ENCODE data around the gene UBXN1.

UBXN1 gene

DNA sequence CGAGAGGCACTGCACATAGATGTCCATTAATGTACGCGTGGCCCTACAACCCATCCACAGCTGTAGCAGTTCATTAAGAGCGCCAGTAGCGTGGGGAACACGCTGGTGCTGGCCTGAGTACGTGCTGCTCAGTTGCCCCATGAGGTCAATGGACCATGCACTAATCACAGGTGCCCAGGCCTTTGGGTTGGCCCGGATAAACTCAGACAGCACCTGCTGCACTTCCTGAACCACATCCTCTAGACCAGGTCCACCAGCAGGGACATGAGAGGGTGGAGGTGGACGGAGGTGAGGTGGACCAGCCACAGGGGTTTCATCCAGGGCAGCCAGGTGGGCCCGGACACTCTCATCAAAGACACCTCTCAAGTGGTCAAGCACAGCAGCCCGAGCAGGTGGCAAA is 29.4 kb downstream of the UBXN1 start:
- no peaks in the 10 kb centered on the region for H3K9me3 Mint-ChIP-seq
- no peak overlapping the region for H3K4me3 Mint-ChIP-seq
- peaks cover 12% of the 10 kb centered on the region for H3K36me3 Mint-ChIP-seq (ENCODE audit: low read depth)
- no peaks in the 10 kb centered on the region for H3K27me3 Mint-ChIP-seq
- H3K27ac Mint-ChIP-seq: peak overlapping the region; percentile 31
- H3K4me1 Mint-ChIP-seq (ENCODE audit: low read depth): peaks cover 48% of the 10 kb centered on the region

DNA sequence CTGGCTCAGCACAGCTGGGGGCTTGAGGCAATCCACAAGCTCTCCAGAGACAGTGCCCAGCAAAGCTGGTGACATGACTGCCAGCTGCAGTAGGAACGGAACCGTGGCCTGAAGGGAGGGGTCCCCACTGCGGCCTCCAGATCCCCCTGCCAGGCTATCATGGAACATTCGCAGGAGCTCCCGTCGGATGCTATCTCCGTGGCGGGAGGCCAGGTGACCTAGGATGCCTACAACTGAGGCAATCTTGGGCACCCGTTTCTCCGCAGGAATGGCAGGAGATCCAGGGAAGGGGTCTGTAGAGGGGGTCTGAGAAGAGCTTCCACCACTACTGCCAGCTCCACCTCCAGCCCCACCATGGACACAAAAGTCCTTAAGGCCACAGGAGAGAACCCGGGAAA is 29.9 kb downstream of the UBXN1 start:
- Mint-ChIP-seq H3K4me1 (ENCODE audit: low read depth) (peaks cover 48% of the 10 kb centered on the region), H3K27me3 (no peaks in the 10 kb centered on the region), H3K36me3 (ENCODE audit: low read depth) (peaks cover 17% of the 10 kb centered on the region), H3K9me3 (no peaks in the 10 kb centered on the region), H3K27ac (no peak overlapping the region), H3K4me3 (no peak overlapping the region)

DNA sequence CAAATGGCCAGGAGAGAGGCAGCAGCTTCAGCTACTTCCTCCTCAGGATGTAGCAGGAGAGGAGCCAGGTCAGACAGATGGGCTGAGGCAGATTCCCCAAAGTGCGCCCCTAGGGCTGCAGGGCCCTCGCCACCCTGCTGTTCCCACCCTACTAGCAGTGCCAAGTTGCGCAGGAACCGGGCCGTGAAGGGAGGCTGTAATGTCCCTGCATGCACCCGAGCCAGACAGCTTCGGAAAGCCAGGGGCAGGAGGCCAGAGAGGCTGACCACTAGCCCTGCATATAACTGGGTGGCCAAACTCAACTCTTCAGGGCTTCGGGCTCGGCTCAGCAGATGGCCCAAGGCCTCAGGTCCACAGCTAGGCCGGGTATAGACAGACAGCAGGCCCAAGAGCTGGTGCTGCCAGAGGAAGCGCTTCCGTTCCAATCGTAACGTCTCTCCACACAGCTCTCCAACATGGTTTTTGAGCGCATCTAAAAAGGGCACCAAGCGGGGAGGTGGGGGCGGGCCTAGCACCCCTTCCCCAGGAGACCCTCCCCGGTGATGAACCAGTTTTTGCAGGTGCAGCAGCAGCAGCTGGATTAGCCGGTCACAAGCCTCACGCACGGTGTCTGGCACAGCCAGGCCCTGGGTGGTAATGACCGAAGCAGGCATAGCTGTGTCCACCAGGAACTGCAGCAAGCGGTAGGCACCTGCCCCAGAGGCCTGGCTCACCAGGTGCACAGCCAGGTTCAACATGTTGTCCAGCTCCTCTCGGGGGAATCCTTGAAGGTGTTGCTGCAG is 30.5 kb downstream of the UBXN1 start:
- no peak overlapping the region for H3K4me3 Mint-ChIP-seq
- no peaks in the 10 kb centered on the region for H3K9me3 Mint-ChIP-seq
- H3K27ac Mint-ChIP-seq: no peak overlapping the region
- H3K4me1 Mint-ChIP-seq (ENCODE audit: low read depth): peaks cover 44% of the 10 kb centered on the region
- no peaks in the 10 kb centered on the region for H3K27me3 Mint-ChIP-seq
- peaks cover 18% of the 10 kb centered on the region for H3K36me3 Mint-ChIP-seq (ENCODE audit: low read depth)

DNA sequence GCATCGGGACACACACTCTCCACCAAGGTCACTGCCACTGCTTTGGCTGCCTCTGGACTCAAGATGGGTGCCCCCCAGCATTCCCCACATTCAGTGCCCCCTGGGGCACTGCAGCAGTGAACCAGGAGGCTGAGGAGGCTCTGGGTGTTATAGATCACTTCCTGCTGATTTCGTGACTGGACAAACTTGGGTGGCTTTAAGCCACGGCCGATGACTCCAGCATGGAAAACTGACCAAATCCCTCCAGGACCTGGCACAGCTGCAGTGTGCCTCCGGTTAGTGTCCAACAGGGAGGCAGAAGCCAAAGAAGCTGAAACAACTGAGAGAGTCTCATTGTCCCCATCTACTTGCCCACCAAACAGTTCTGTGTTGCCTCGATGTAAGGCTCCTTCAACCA is 31.3 kb downstream of the UBXN1 start:
- Mint-ChIP-seq H3K27ac (no peak overlapping the region), H3K4me1 (ENCODE audit: low read depth) (peaks cover 45% of the 10 kb centered on the region), H3K4me3 (no peak overlapping the region)

DNA sequence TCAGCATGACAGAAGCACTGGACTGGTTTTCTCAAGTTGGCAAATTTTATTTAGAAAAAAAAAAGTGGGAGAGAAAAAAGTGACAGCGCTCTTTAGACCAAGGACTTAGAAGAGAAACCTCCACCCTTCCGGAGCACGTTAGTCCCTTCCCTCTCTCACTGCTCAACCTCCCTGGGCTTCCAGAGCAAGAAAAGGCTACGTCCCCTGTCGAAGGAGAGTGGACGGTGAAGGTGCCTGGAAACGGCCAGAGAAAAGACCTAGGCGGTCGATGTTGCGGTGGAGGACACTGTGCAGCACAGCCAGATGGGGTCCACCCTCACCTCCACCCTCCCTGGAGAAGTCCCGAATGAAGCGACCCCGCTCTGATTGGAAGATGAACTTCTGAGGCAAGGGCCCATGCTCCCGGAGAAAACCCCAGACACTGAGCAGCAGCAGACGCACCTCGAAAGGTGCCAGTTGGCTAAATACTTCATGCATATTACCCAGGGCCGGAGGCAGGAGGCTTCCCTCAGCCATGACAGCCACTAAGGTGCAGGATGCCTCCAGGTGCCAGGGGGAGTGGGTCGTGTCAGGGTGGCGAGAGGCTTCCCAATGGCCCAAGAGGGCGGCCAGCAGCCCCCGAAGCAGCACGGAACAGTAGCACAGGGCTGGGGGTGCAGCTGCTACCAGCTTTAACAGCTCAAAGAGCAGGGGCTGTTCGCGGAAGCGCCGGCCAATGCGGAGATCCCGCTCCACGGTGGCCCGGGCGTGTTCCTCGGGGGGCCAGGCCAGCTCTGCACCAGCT is 31.9 kb downstream of the UBXN1 start:
- Mint-ChIP-seq H3K4me3 (peak overlapping the region; percentile 100), H3K27me3 (no peaks in the 10 kb centered on the region), H3K4me1 (ENCODE audit: low read depth) (peaks cover 43% of the 10 kb centered on the region), H3K27ac (peak overlapping the region; percentile 99), H3K36me3 (ENCODE audit: low read depth) (peaks cover 24% of the 10 kb centered on the region), H3K9me3 (no peaks in the 10 kb centered on the region)

More for the DNA sequence above, 31.3 kb downstream of the UBXN1 start:
- Mint-ChIP-seq H3K27me3 (no peaks in the 10 kb centered on the region), H3K36me3 (ENCODE audit: low read depth) (peaks cover 22% of the 10 kb centered on the region), H3K9me3 (no peaks in the 10 kb centered on the region)

DNA sequence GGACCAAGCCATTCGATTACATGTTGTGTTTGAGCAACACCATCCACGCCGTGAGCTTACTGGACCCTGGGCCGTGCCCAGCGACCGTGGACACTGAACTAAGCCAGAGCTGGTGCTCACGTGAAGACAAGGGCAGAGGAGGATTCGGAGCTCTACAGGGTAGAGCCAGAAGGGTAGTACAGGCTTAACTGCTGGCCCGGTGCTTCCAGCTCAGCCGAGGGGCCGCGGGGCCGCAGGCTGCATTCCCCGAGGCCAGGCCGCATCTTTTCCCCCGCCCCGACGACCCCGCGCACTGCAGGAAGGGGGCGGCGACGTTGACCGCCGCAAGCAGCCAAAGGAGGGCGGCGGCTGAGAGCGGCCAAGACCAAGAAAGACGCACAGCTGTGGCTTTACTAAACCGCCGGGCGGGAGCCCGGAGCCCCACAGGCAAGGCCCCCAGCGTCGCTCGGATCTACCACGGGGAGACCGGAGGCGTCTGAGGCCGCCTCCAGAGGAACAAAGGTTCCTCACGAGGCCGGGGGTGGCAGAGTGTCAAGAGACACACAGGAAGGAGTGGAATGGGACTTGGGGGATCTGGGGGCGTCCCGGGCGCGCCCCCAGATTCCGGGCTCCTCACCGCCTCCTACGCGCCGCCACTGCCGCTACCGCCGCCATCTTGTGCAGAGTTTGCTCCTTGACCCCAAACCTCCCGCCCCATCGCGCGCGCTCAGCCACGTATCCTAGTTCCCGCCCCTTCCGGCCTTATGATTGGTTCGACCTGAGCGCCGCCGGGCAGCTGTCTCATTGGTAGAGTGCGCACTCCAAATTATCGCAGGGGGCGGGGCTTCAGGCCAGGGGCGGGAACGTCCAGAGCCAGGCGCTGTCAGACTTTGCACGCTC is 32.7 kb downstream of the UBXN1 start, which contains the start of gene GANAB:
Gene GANAB, minus strand, starts transcription at position 668 of the 879 bp plus-strand sequence. Its CDS starts 14 bp downstream, at position 654.
- Mint-ChIP-seq H3K4me1 (ENCODE audit: low read depth) (peaks cover 42% of the 10 kb centered on the region), H3K27ac (peak within 1 kb of the TSS; percentile 99), H3K9me3 (no peaks in the 10 kb centered on the region), H3K4me3 (peak within 1 kb of the TSS; percentile 100), H3K27me3 (no peaks in the 10 kb centered on the region), H3K36me3 (ENCODE audit: low read depth) (peaks cover 27% of the 10 kb centered on the region)

DNA sequence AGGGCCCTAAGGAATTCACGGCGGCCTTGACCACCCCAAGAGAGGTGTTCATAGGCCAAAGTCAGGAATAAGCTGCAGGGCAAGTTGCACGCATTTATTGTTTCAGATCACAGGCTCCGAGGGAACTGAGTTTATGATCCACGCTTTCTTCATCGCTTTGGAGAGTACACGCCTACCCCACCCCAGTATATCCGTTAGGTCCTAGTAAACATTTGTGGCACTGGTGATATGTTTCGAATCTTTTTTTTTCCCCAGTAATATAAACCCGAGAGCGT is 33.3 kb downstream of the UBXN1 start:
- peak overlapping the region; percentile 100 for H3K4me3 Mint-ChIP-seq
- H3K36me3 Mint-ChIP-seq (ENCODE audit: low read depth): peaks cover 31% of the 10 kb centered on the region
- H3K27me3 Mint-ChIP-seq: no peaks in the 10 kb centered on the region
- H3K27ac Mint-ChIP-seq: peak overlapping the region; percentile 99
- H3K4me1 Mint-ChIP-seq (ENCODE audit: low read depth): peaks cover 44% of the 10 kb centered on the region
- H3K9me3 Mint-ChIP-seq: no peaks in the 10 kb centered on the region

DNA sequence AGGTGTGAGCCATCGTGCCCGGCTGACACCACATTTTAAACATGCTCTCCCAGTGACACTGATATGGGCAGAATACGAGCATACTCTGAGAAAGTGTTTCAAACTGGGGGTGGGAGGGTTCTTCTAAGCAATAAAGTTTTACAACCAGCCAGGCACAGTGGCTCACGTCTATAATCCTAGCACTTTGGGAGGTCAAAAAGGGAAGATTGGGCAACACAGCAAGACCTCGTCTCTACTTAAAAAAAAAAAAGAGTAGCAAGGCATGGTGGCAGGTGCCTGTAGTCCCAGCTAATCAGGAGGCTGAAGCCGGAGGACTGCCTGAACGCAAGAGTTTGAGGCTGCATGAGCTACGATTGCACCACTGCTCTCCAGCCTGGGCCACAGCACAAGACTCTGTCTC is 34.7 kb downstream of the UBXN1 start:
- peaks cover 35% of the 10 kb centered on the region for H3K36me3 Mint-ChIP-seq (ENCODE audit: low read depth)
- H3K27ac Mint-ChIP-seq: peak overlapping the region; percentile 68
- H3K4me1 Mint-ChIP-seq (ENCODE audit: low read depth): peaks cover 53% of the 10 kb centered on the region
- H3K27me3 Mint-ChIP-seq: no peaks in the 10 kb centered on the region
- H3K4me3 Mint-ChIP-seq: peak overlapping the region; percentile 43
- H3K9me3 Mint-ChIP-seq: no peaks in the 10 kb centered on the region

DNA sequence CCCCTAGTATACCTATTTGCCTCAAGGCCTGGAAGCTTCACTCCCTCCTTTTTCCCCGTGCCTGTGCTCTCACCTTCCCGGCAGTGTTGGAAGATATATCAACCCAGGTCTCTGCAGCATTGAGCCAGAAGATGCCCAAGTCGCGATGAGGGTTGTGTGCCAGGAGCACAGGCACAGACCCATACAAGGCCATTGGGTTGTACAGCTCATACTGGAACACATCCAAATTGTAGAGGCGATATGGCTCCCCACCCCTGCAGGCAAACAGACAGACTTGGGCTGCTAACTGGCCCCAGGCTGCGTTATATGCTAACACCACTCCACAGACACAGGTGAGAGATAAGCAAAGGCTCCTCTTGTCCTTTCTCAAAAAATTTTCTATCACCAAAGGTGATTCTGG is 46.4 kb downstream of the UBXN1 start:
- H3K4me1 Mint-ChIP-seq (ENCODE audit: low read depth): peaks cover 16% of the 10 kb centered on the region
- H3K27me3 Mint-ChIP-seq: no peaks in the 10 kb centered on the region
- no peaks in the 10 kb centered on the region for H3K9me3 Mint-ChIP-seq
- no peak overlapping the region for H3K27ac Mint-ChIP-seq
- H3K36me3 Mint-ChIP-seq (ENCODE audit: low read depth): peaks cover 81% of the 10 kb centered on the region
- H3K4me3 Mint-ChIP-seq: no peak overlapping the region

DNA sequence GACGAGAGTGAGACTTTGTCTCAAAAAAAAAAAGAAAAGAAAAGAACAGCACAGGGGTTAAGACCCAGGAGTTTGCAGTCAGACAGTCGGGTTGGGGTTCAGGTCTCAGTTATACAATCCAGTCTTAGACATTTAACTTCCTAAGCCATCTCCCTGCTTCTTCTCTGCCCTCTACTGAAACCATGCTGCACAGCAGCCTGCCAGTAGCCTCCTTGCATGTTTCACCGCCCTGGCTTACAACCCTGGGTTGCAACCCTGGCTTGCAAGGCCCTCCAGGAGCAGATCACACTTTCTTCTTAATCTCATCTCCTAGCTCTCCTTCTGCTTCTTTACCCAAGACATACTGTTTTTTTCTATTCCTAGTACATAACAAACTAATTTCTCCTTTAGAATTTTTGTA is 51.2 kb downstream of the UBXN1 start:
- Mint-ChIP-seq H3K27me3 (no peaks in the 10 kb centered on the region), H3K4me3 (no peak overlapping the region), H3K27ac (peak overlapping the region; percentile 1), H3K4me1 (ENCODE audit: low read depth) (no peaks in the 10 kb centered on the region), H3K9me3 (no peaks in the 10 kb centered on the region), H3K36me3 (ENCODE audit: low read depth) (peaks cover 72% of the 10 kb centered on the region)

All from stimulated activated naive CD8-positive, alpha-beta T cell treated with anti-CD3 and anti-CD28 coated beads, Interleukin-15, Interleukin-2, amounts not matched to agents 100 ng/mL and 50 ng/mL, for 24 hours (primary cell).